HG03025 (cell line): Measurements from ENCODE around the gene ACSBG1.

Experiments used
- ATAC-seq: cut with Tn5 transposase; IDR thresholded peaks from one replicate; pipeline ENCODE4 v1.9.1; 2021; ENCODE audit warnings: mild to moderate bottlenecking, moderate library complexity; ENCODE audit not compliant: unreplicated experiment, low FRiP score

The ACSBG1 gene

GRCh38 chr15:78234515-78235040, at the start of gene ACSBG1:
Gene ACSBG1, minus strand, starts transcription at chr15:78234565. Its CDS starts 64 bp downstream, at chr15:78234501.
- ATAC-seq = no peak

GRCh38 chr15:78282324-78282723, 48.0 kb upstream of the ACSBG1 start:
- no peak for ATAC-seq

GRCh38 chr15:78280319-78281072, 46.1 kb upstream of the ACSBG1 start:
- ATAC-seq = no peak

- no peak for ATAC-seq
Measured at GRCh38 chr15:78276064-78276943, 41.9 kb upstream of the ACSBG1 start.

GRCh38 chr15:78274994-78275393, 40.6 kb upstream of the ACSBG1 start:
- ATAC-seq = no peak

- no peak for ATAC-seq
Measured at GRCh38 chr15:78272776-78273175, 38.4 kb upstream of the ACSBG1 start.

GRCh38 chr15:78272316-78272715, 38.0 kb upstream of the ACSBG1 start:
- ATAC-seq = no peak

- no peak for ATAC-seq
Measured at GRCh38 chr15:78266806-78267205, 32.4 kb upstream of the ACSBG1 start.

GRCh38 chr15:78266229-78266628, 31.9 kb upstream of the ACSBG1 start:
- ATAC-seq = no peak

- no peak for ATAC-seq
Measured at GRCh38 chr15:78265752-78266224, 31.4 kb upstream of the ACSBG1 start.

GRCh38 chr15:78265137-78265460, 30.7 kb upstream of the ACSBG1 start:
- no peak for ATAC-seq

- no peak for ATAC-seq
Measured at GRCh38 chr15:78264304-78265136, 30.2 kb upstream of the ACSBG1 start, which contains the start of gene DNAJA4. Gene DNAJA4, plus strand, starts transcription at chr15:78264562. Its CDS starts 202 bp downstream, at chr15:78264764.

GRCh38 chr15:78263907-78264303, 29.5 kb upstream of the ACSBG1 start:
- no peak for ATAC-seq

GRCh38 chr15:78263351-78263781, 29.0 kb upstream of the ACSBG1 start:
- ATAC-seq = no peak

- ATAC-seq = no peak
Measured at GRCh38 chr15:78261062-78261461, 26.7 kb upstream of the ACSBG1 start.

- no peak for ATAC-seq
Measured at GRCh38 chr15:78260489-78260888, 26.1 kb upstream of the ACSBG1 start.

GRCh38 chr15:78259232-78259631, 24.9 kb upstream of the ACSBG1 start:
- no peak for ATAC-seq

GRCh38 chr15:78257681-78258080, 23.3 kb upstream of the ACSBG1 start:
- ATAC-seq = no peak

- ATAC-seq = no peak
Measured at GRCh38 chr15:78256044-78256437, 21.7 kb upstream of the ACSBG1 start.

- ATAC-seq = no peak
Measured at GRCh38 chr15:78255421-78256043, 21.2 kb upstream of the ACSBG1 start.
